Parathyroid adenoma (tissue), 2 donors: ENCODE measurements around the gene ABCC3.

ENCODE experiments used
- H2AFZ ChIP-seq: fragments of 300-600 bp; sonication (generic); one replicate; pipeline ENCODE4 v1.7.0; 2017; ENCODE audit warnings: antibody characterized with exemption, mild to moderate bottlenecking
- H3K27ac ChIP-seq: fragments of 300-600 bp; sonication (generic); one replicate; pipeline ENCODE4 v1.7.0; 2017
- H3K27me3 ChIP-seq: fragments of 300-600 bp; sonication (generic); one replicate; pipeline ENCODE4 v1.7.0; 2017; ENCODE audit warnings: low read length; ENCODE audit not compliant: control insufficient read depth, insufficient read depth
- H3K36me3 ChIP-seq: fragments of 300-600 bp; sonication (generic); one replicate; pipeline ENCODE4 v1.7.0; 2017; ENCODE audit warnings: low read length; ENCODE audit not compliant: control insufficient read depth, insufficient read depth
- H3K4me1 ChIP-seq: fragments of 300-600 bp; sonication (generic); one replicate; pipeline ENCODE4 v1.7.0; 2017; ENCODE audit warnings: control low read depth
- H3K4me2 ChIP-seq: fragments of 300-600 bp; sonication (generic); one replicate; pipeline ENCODE4 v1.7.0; 2017; ENCODE audit warnings: low read length
- H3K4me3 ChIP-seq: fragments of 300-600 bp; sonication (generic); one replicate; pipeline ENCODE4 v1.7.0; 2017; ENCODE audit warnings: low read depth, low read length
- H3K79me2 ChIP-seq: fragments of 300-600 bp; sonication (generic); one replicate; pipeline ENCODE4 v1.7.0; 2017; ENCODE audit warnings: control low read depth
- H3K9ac ChIP-seq: fragments of 300-600 bp; sonication (generic); one replicate; pipeline ENCODE4 v1.7.0; 2017; ENCODE audit warnings: mild to moderate bottlenecking
- H3K9me3 ChIP-seq: fragments of 300-600 bp; sonication (generic); one replicate; pipeline ENCODE4 v1.7.0; 2017; ENCODE audit warnings: low read length; ENCODE audit not compliant: control insufficient read depth
- CTCF ChIP-seq: fragments of 300-600 bp; sonication (generic); IDR thresholded peaks from one replicate; pipeline ENCODE4 v1.7.0; 2017; ENCODE audit warnings: antibody characterized with exemption, mild to moderate bottlenecking
- donor health status: primary hyperparathyroidism.

ABCC3 gene

DNA sequence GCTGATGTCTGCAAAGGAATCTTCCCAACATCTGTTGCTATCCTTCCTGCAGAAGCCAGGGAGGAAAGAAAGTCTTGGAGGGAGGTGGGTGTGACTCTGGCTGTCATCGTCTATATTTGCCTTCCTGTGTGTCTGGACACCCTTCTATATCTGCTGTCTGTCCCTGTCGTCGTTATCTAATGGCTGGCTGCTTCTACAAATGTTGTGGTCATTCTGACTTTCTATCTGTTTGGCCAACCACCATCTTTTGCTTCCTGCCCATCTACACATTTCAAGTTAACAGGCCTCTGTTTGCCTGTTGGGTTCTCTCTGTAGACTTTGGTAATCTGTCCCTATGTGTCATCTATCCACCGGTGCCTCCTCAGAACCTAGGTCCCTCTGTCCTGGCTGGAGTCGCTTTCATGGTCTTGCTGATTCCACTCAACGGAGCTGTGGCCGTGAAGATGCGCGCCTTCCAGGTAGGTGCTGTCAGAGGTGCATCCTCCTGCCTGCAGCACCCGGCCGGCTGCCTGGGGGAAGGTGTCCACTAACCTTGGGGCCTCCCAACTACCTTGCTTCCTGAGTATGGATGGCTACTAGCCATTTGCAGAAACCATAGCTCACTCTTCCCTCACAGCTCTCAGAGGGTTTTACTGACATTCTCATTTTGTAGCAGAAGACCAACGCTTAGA is 30.2 kb downstream of the ABCC3 start:
- H3K4me2 ChIP-seq = no peak overlapping the region
- H2AFZ ChIP-seq = no peak overlapping the region
- no peaks in the 10 kb centered on the region for H3K9me3 ChIP-seq
- no peaks in the 10 kb centered on the region for H3K27me3 ChIP-seq
- no peak overlapping the region for H3K9ac ChIP-seq
- no peaks in the 10 kb centered on the region for H3K79me2 ChIP-seq
- no peak overlapping the region for H3K27ac ChIP-seq
- no peaks in the 10 kb centered on the region for H3K36me3 ChIP-seq
- H3K4me3 ChIP-seq = no peak overlapping the region
- no peak for TF ChIP-seq CTCF
- H3K4me1 ChIP-seq = peaks cover 44% of the 10 kb centered on the region

DNA sequence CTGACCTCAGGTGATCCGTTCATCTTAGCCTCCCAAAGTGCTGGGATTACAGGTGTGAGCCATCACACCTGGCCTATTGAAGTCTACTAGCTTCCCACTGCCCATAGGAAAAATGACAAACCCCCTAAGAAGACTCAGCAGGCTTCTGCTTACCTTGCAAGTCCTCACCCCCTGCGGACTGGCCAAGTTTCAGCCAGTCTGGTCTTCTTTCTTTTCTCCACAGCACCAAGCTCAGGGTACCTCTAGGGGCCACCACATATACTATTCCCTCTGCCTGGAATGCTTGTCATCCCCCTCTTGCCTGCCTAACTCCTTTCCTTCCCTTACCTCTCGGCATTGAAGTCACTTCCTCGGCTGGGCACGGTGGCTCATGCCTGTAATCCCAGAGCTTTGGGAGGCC is 31.2 kb downstream of the ABCC3 start:
- no peak overlapping the region for H2AFZ ChIP-seq
- no peaks in the 10 kb centered on the region for H3K9me3 ChIP-seq
- H3K36me3 ChIP-seq = no peaks in the 10 kb centered on the region
- no peak overlapping the region for H3K27ac ChIP-seq
- no peak for TF ChIP-seq CTCF
- H3K4me2 ChIP-seq = no peak overlapping the region
- no peak overlapping the region for H3K9ac ChIP-seq
- H3K79me2 ChIP-seq = no peaks in the 10 kb centered on the region
- H3K4me1 ChIP-seq = peaks cover 36% of the 10 kb centered on the region
- no peaks in the 10 kb centered on the region for H3K27me3 ChIP-seq
- H3K4me3 ChIP-seq = no peak overlapping the region

DNA sequence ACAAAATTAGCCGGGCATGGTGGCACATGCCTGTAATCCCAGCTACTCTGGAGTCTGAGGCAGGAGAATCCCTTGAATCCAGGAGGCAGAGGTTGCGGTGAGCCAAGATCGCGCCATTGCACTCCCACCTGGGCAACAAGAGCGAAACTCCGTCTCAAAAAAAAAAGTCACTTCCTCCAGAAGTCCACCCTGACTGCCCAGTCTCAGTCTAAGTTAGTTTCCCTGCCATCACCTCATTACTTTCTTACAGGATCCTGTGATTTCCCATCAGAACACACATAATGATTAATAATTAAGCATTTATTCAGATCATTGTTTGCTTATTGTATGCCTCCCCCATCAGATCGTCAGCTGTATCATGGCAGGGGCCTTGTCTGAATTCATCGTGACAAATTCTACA is 31.6 kb downstream of the ABCC3 start:
- H3K27ac ChIP-seq = no peak overlapping the region
- H2AFZ ChIP-seq = no peak overlapping the region
- no peak overlapping the region for H3K4me3 ChIP-seq
- H3K4me1 ChIP-seq = peaks cover 36% of the 10 kb centered on the region
- no peak overlapping the region for H3K4me2 ChIP-seq
- H3K27me3 ChIP-seq = no peaks in the 10 kb centered on the region
- H3K36me3 ChIP-seq = no peaks in the 10 kb centered on the region
- no peaks in the 10 kb centered on the region for H3K79me2 ChIP-seq
- no peak overlapping the region for H3K9ac ChIP-seq
- no peak for TF ChIP-seq CTCF
- H3K9me3 ChIP-seq = no peaks in the 10 kb centered on the region

GRCh38 chr17:50667259-50668024 is 32.8 kb downstream of the ABCC3 start:
- no peaks in the 10 kb centered on the region for H3K79me2 ChIP-seq

More at GRCh38 chr17:50667259-50668024, 32.8 kb downstream of the ABCC3 start:
- H3K4me2 ChIP-seq = no peak overlapping the region
- no peaks in the 10 kb centered on the region for H3K36me3 ChIP-seq
- no peak for TF ChIP-seq CTCF
- H3K9ac ChIP-seq = no peak overlapping the region
- H3K9me3 ChIP-seq = no peaks in the 10 kb centered on the region
- H3K27me3 ChIP-seq = no peaks in the 10 kb centered on the region
- H2AFZ ChIP-seq = no peak overlapping the region
- H3K27ac ChIP-seq = no peak overlapping the region
- H3K4me1 ChIP-seq = peaks cover 26% of the 10 kb centered on the region
- H3K4me3 ChIP-seq = no peak overlapping the region
